ENCODE data around the gene STEAP3.

DNA sequence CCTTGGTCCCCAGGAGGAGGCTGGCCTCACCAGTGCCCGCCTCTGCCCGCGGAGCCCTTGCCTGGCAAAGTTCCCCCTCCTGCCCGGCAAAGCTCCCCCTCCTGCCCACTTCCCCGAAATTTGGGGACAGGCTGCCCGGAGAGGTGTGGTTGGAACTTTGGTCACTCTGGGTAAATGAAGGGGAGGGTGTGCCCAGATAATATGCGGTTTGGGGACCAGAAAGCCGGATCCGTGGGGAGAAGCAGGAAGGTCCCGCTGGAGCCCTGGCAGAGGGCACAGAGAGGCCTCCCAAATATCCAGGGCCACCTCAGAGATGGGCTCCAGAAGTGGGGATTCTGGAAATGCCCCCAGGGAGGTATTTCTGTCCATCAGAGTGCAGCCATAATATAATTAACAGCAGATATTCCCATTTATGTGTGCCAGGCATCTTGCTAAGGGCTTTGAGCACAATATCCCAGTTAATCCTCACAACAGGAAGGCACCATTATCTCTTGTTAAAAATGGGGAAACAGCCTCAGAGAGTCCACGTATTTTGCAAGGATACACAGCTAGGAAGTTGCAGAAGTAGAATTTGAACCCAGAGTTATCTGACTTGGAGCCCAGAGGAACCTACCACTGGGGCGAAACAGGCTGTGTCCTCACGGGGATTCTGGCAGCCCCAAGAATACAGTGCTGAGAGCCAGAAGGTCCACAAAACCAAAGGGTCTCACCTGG lies 914 bp downstream of the STEAP3 start:
- TF ChIP-seq, protein P1, sequence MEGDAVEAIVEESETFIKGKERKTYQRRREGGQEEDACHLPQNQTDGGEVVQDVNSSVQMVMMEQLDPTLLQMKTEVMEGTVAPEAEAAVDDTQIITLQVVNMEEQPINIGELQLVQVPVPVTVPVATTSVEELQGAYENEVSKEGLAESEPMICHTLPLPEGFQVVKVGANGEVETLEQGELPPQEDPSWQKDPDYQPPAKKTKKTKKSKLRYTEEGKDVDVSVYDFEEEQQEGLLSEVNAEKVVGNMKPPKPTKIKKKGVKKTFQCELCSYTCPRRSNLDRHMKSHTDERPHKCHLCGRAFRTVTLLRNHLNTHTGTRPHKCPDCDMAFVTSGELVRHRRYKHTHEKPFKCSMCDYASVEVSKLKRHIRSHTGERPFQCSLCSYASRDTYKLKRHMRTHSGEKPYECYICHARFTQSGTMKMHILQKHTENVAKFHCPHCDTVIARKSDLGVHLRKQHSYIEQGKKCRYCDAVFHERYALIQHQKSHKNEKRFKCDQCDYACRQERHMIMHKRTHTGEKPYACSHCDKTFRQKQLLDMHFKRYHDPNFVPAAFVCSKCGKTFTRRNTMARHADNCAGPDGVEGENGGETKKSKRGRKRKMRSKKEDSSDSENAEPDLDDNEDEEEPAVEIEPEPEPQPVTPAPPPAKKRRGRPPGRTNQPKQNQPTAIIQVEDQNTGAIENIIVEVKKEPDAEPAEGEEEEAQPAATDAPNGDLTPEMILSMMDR (IDR thresholded peaks at IDR 0.05) = no peak
- no peak for TF ChIP-seq POLR2A (IDR thresholded peaks at IDR 0.05)
- TF ChIP-seq EP300 (IDR thresholded peaks at IDR 0.05) = no peak
